Neural cell (in vitro differentiated cells): ENCODE measurements around the gene BMP8B. TPM values are rescaled to one million over a fixed set of nuclear protein-coding genes. Genes with fewer than 3 reads are reported as not detected.
"Not testable (repeated sequence)": the region's sequence is repeated elsewhere in the genome, so short reads cannot be mapped to it uniquely, and the experiment has no call there.

ENCODE experiments used
- H2AFZ ChIP-seq: fragments of 200-600, 300-800 bp; sonication (generic), shearing (Covaris generic); 2 replicates; pipeline ENCODE4 v1.6.0; 2014; ENCODE audit warnings: low read depth, mild to moderate bottlenecking, antibody characterized with exemption, low read length, moderate library complexity
- H3F3A ChIP-seq: fragments of 200-600 bp; shearing (Covaris generic); 2 replicates; pipeline ENCODE4 v1.6.1; 2016; ENCODE audit warnings: mild to moderate bottlenecking, moderate library complexity, mixed read lengths, antibody characterized with exemption, low read length; ENCODE audit not compliant: insufficient read depth, poor library complexity, severe bottlenecking
- H3K27ac ChIP-seq: fragments of 200-600, 300-800 bp; sonication (generic), shearing (Covaris generic); 2 replicates; pipeline ENCODE4 v1.5.1; 2014; ENCODE audit warnings: mild to moderate bottlenecking, low read length, moderate library complexity
- H3K27me3 ChIP-seq: fragments of 300-800, 200-600 bp; sonication (generic), shearing (Covaris generic); 2 replicates; pipeline ENCODE4 v1.6.0; 2014; ENCODE audit warnings: mild to moderate bottlenecking, low read depth, low read length, moderate library complexity; ENCODE audit not compliant: insufficient read depth
- H3K36me3 ChIP-seq: fragments of 300-800, 200-600 bp; sonication (generic), shearing (Covaris generic); 2 replicates; pipeline ENCODE4 v1.5.1; 2014; ENCODE audit warnings: mild to moderate bottlenecking, antibody characterized with exemption, low read length, moderate library complexity; ENCODE audit not compliant: insufficient read depth
- H3K4me2 ChIP-seq: fragments of 300-800, 200-600 bp; sonication (generic), shearing (Covaris generic); 2 replicates; pipeline ENCODE4 v1.6.0; 2014; ENCODE audit warnings: mild to moderate bottlenecking, low read length
- H3K4me3 ChIP-seq: fragments of 300-800, 200-600 bp; sonication (generic), shearing (Covaris generic); 2 replicates; pipeline ENCODE4 v1.5.1; 2014; ENCODE audit warnings: mild to moderate bottlenecking, low read length, moderate library complexity
- H3K79me2 ChIP-seq: fragments of 200-600 bp; shearing (Covaris generic); replicated peaks from 2 replicates; pipeline ENCODE4 v1.6.0; 2014; ENCODE audit warnings: mild to moderate bottlenecking, low read length, moderate library complexity; ENCODE audit not compliant: insufficient read depth
- H3K9ac ChIP-seq: fragments of 300-800, 200-600 bp; sonication (generic), shearing (Covaris generic); 2 replicates; pipeline ENCODE4 v1.6.1; 2016; ENCODE audit warnings: mild to moderate bottlenecking, low read length, mixed read lengths
- H3K9me2 ChIP-seq: fragments of 200-600 bp; shearing (Covaris generic); 2 replicates; pipeline ENCODE4 v1.6.1; 2016; ENCODE audit warnings: mild to moderate bottlenecking, low read length, mixed read lengths; ENCODE audit not compliant: insufficient read depth
- H3K9me3 ChIP-seq: fragments of 200-600, 300-800 bp; sonication (generic), shearing (Covaris generic); 2 replicates; pipeline ENCODE4 v1.6.1; 2016; ENCODE audit warnings: mild to moderate bottlenecking, mixed run types, low read length, moderate library complexity, mixed read lengths
- H4K20me1 ChIP-seq: fragments of 200-600 bp; shearing (Covaris generic); 2 replicates; pipeline ENCODE4 v1.6.1; 2016; ENCODE audit warnings: mild to moderate bottlenecking, mixed run types; ENCODE audit not compliant: insufficient read depth
- CTCF ChIP-seq: fragments of 450-650 bp; IDR thresholded peaks from 2 replicates; pipeline ENCODE4 v1.5.1; 2014; ENCODE audit warnings: antibody characterized with exemption, mild to moderate bottlenecking, moderate library complexity; ENCODE audit not compliant: poor library complexity, severe bottlenecking
- EP300 ChIP-seq: fragments of 450-650 bp; conservative IDR thresholded peaks from 2 replicates; pipeline ENCODE4 v1.6.1; 2014; ENCODE audit warnings: antibody characterized with exemption, mild to moderate bottlenecking, moderate library complexity; ENCODE audit not compliant: poor library complexity, severe bottlenecking
- EZH2 ChIP-seq: fragments of 200-600, 300-800 bp; shearing (Covaris generic), sonication (generic); IDR thresholded peaks from 2 replicates; pipeline ENCODE4 v1.6.1; 2014; ENCODE audit warnings: antibody characterized with exemption, low read length, borderline replicate concordance, mild to moderate bottlenecking; ENCODE audit not compliant: insufficient read depth, poor library complexity, severe bottlenecking
- MXI1 ChIP-seq: fragments of 450-650 bp; conservative IDR thresholded peaks from 2 replicates; pipeline ENCODE4 v1.6.1; 2014; ENCODE audit warnings: antibody characterized with exemption, mild to moderate bottlenecking; ENCODE audit not compliant: poor library complexity, severe bottlenecking
- POLR2AphosphoS5 ChIP-seq: IDR thresholded peaks from 2 replicates; pipeline ENCODE4 v1.6.1; 2012
- RAD21 ChIP-seq: fragments of 450-650 bp; conservative IDR thresholded peaks from 2 replicates; pipeline ENCODE4 v1.6.1; 2014; ENCODE audit warnings: antibody characterized with exemption, mild to moderate bottlenecking, moderate library complexity
- REST ChIP-seq: IDR thresholded peaks from 2 replicates; pipeline ENCODE4 v1.6.1; 2012; ENCODE audit warnings: borderline replicate concordance
- SMC3 ChIP-seq: fragments of 450-650 bp; conservative IDR thresholded peaks from 2 replicates; pipeline ENCODE4 v1.6.1; 2014; ENCODE audit warnings: antibody characterized with exemption, mild to moderate bottlenecking, moderate library complexity; ENCODE audit not compliant: poor library complexity
- TAF1 ChIP-seq: IDR thresholded peaks from 2 replicates; pipeline ENCODE4 v1.6.1; 2012; ENCODE audit warnings: low read depth
- polyA plus RNA-seq: library from polyadenylated mRNA; depleted of rRNA; stranded (reverse); fragments of >200 nt; gene quantifications from 2 replicates; pipeline ENCODE4 v1.2.3, GENCODE V29; 2014

BMP8B gene
- polyA plus RNA-seq, 1 donor from 2014 or later: 0.04 TPM

- H3K9ac ChIP-seq: no peak overlapping the region
- H3K4me2 ChIP-seq: no peak overlapping the region
- H3K9me3 ChIP-seq: no peaks in the 10 kb centered on the region
- H3K27me3 ChIP-seq: no peaks in the 10 kb centered on the region
- H3K9me2 ChIP-seq: no peaks in the 10 kb centered on the region
- no peak overlapping the region for H2AFZ ChIP-seq
- no peaks in the 10 kb centered on the region for H4K20me1 ChIP-seq
- H3K4me3 ChIP-seq: no peak overlapping the region
- TF ChIP-seq MXI1 (no peak), POLR2AphosphoS5 (no peak), SMC3 (no peak), TAF1 (no peak), EZH2 (no peak), CTCF (no peak), RAD21 (no peak), REST (no peak), EP300 (no peak)
- H3K36me3 ChIP-seq: no peaks in the 10 kb centered on the region
- H3K79me2 ChIP-seq: no peaks in the 10 kb centered on the region
- H3F3A ChIP-seq: no peaks in the 10 kb centered on the region
- H3K27ac ChIP-seq: no peak overlapping the region
These were observed 29.8 kb upstream of the BMP8B start for GRCh38 chr1:39818482-39818881.

- not testable (repeated sequence) for H3K4me3 ChIP-seq, H4K20me1 ChIP-seq, H3K36me3 ChIP-seq, H2AFZ ChIP-seq, H3F3A ChIP-seq, H3K9me2 ChIP-seq, H3K9me3 ChIP-seq, H3K9ac ChIP-seq, H3K27ac ChIP-seq, H3K4me2 ChIP-seq, H3K79me2 ChIP-seq, H3K27me3 ChIP-seq
These were observed 28.6 kb upstream of the BMP8B start for GRCh38 chr1:39817091-39817932.
